Raji (cell line): Measurements from ENCODE around the gene ERP29.

Source experiments
- POLR2A ChIP-seq: IDR thresholded peaks from 2 replicates; pipeline ENCODE4 v1.6.1; 2011; ENCODE audit warnings: low read depth, low read length, control low read depth; ENCODE audit not compliant: insufficient read depth

ERP29 gene

DNA sequence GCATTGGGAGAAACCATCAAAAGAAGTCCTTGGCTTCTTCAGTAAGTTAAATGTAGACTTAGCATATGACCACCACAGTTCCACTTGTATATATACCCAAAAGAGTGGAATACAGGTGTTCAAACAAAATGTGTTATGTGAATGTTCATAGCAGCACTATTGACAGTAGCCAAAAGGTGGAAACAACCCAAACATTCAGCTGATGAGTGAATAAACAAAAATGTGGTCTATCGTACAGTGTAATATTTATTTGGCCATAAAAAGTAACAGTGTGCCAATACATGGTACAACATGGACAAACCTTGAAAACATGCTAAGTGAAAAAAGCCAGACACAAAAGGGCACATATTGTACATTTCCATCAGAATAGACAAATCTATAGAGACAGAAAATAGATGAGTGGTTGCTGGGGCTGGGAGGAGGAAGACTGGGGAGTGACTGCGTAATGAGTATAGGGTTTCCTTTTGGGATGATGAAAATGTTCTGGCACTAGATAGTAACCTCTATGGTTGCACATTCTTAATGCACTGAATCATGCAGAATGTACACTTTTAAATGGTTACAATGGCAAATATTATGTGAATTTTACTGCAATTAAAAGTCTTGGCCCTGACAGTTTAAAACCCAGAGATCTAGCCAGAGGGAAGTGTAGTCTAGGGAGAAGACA lies 5.5 kb downstream of the ERP29 start:
- TF ChIP-seq POLR2A = no peak

DNA sequence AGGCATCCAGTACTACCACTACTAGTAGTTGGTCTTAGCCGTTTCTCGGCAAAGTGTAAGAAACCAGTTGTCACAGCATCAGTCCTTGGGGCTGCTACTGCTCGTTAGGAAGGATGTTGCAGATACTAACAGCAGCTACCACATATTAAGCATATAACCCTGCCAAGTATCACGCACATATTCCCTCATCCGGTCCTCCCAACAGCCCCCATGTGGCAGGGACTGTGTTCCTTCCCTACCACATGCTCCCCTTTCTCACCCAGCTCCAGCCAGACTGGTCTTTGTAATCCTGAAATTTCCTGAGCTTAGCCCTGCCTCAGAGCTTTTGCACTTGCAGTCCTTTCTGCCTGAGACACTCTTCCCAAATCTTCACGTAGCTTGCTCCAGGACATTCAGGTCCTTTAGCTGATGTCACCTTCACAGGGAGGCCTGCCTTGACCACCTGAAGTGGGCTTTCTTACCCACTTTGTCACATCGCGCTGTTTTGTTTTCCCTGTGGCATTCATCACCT lies 7.8 kb downstream of the ERP29 start:
- no peak for TF ChIP-seq POLR2A

DNA sequence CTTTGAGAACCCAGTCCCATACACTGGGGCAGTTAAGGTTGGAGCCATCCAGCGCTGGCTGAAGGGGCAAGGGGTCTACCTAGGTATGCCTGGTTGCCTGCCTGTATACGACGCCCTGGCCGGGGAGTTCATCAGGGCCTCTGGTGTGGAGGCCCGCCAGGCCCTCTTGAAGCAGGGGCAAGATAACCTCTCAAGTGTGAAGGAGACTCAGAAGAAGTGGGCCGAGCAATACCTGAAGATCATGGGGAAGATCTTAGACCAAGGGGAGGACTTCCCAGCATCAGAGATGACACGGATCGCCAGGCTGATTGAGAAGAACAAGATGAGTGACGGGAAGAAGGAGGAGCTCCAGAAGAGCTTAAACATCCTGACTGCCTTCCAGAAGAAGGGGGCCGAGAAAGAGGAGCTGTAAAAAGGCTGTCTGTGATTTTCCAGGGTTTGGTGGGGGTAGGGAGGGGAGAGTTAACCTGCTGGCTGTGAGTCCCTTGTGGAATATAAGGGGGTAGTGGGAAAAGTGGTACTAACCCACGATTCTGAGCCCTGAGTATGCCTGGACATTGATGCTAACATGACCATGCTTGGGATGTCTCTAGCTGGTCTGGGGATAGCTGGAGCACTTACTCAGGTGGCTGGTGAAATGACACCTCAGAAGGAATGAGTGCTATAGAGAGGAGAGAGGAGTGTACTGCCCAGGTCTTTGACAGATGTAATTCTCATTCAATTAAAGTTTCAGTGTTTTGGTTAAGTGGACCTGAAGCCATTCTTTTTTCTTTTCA lies 9.2 kb downstream of the ERP29 start:
- no peak for TF ChIP-seq POLR2A

DNA sequence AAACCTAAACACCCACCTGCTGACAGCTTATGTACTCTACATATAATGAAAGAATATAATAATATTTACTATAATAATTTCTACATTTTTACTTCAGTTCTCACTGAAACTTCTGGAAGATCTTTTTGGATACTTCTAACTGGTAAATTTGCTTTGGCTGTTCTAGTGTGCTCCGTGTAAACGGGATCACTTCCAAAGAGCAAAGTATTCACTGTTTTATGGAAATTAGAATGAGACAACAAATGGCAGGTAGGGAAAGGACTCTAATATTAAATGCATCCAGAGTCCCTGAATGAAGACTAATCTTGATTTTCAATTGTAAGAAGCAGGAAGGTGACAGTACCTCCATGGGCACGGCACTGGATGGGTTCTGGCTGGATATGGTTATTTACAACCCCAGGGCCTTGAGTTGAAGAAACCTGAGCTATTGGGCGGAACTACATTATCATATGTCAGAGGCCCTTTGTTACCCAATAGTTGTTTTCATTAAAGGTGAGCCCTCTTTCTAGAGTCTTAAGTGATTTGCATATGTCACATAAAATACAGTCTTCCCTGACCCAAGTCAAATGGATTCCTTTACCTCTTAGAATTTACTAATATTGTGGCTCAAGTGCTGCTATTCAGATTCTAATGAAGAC lies 10.7 kb downstream of the ERP29 start:
- TF ChIP-seq POLR2A = no peak

DNA sequence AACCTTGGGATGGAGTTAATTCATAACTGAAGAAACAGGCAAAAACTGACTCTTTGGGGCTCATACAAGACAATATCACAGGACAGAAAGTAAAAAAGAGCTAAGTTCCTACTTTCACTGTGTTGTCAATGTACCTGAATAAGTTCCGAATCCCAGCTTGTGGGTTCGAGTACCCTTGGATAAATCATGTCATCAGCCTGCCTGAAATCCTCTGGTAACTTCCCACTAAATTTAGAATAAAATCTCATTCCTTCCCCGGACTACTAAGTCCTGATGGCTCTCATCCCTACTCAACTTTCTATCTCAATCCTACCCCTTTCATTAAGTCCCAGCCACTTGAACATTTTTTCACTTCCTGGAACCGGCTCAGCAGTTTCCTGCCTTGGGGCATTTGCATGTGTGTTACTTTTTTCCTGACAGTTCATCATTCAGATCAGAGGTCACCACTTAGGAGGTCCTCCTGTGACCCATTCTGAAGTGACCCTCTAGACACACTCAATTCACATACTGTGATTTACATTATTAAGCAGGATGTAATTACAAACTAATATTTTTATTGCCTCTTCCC lies 12.7 kb downstream of the ERP29 start:
- no peak for TF ChIP-seq POLR2A

DNA sequence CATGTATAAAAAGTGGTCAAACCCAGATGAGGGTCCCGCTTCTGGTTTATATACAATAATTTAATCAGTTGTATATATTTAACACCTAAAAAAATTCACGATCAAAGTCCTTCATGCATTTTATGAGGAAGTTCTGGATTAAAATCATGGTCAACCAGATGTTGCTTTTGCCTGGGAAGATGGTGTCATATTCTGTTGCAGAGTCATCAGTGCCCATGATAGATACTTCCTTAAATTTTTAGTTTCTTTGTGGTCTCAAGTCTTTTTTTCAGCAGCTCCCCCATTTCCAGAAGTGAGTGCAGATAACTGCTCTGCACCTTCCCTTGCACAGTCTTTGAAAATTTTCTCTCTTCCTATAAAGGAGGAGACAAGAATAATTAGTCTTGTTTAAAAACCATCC lies 16.1 kb downstream of the ERP29 start:
- no peak for TF ChIP-seq POLR2A

DNA sequence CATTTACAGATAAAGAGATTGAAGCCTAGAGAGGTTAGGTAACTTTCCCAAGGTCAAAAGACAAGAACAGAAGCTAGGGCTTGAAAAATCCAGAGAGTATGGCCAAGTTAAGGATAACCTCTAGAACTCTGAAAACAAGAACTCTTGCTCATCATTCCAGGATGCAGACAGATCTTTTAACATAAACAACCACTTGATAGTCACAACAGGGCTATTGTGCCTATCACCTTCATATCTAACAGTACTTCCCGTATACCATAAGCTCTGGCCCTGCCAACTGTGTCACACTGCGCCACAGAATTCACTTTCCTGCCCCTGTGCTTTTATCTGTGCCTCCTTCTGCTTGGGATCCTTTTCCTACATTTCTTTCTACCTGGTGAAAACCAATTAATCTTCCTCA lies 18.2 kb downstream of the ERP29 start:
- TF ChIP-seq POLR2A = no peak

DNA sequence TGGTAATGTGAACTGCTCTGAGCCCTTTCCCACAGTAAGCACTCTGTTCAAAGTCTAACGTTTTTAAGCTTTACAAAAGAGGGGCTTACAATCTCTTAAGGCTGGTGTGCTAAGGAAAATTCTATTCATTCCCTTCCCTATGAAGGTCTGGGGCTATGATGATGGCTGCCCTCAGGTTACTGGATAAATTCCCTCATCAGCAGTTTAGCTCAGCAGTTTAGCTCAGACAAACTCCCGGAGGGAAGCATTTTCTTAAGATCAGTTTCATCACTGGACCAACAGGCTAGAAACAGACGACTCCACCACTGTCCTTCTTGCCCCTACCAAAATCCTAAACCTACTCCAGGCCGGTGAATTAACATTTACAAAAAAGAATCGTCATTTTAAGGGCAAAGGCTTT lies 19.1 kb downstream of the ERP29 start:
- TF ChIP-seq POLR2A = no peak

DNA sequence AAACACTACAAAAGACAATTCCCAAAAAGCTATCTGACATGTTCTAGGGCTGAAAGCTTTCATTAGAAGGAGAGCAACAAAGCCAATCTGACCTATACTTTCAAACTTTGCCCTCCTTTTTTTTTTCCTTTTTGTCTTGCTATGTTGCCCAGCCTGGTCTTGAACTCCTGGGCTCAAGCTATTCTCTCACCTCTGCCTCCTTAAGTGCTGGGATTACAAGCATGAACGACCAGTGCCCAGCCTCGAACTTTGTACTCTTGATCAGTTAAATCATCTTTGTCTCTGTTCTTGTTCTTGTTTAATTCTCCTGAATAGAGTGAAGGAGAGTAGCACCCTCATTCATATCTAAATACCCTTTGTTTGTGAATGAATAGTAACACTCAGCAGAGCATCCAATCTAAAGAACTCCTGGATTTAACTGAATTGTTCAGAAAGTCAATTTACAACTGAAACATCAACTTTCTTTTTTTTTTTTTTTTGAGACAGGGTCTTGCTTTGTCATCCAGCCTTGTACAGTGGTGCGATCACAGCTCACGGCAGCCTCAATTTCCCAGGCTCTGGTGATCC lies 22.1 kb downstream of the ERP29 start:
- TF ChIP-seq POLR2A = no peak

DNA sequence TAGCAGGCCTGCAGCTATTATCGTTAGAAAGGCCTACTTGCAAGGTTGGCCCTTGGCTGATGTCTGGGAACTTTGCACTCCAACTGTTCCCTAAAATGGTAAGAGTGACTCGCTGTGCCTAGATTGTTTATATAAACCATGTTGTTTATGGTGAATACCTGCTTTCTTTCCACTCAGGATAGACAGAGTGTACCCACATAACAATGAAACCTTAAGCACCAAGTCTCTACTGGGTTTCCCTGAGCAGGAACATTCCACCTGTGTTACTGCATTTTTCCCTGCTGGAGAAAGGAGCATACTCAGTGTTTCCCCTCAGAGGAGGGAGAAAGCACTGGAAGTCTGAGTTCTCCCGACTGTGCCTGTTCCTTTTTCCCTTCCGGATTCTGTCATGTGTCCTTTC lies 32.8 kb downstream of the ERP29 start:
- no peak for TF ChIP-seq POLR2A

DNA sequence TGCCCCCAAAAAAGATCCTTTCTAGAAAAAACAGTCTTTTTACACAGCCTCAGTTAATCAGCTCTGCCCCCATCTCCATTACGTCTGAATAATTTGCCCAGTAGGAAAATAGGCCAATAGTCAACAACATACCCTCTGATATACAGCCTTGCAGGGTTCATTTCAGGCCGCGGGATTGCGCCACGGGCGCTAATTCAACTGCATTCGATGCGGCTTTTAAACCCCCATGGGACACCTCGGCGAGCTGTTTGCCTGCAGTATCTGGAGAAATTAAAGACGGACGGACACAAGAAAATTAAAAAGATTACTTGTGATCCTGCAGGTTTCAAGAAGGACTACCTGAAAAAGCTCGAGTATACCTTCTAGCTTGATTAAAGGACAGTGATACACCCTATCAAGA lies 36.1 kb downstream of the ERP29 start:
- TF ChIP-seq POLR2A = no peak

DNA sequence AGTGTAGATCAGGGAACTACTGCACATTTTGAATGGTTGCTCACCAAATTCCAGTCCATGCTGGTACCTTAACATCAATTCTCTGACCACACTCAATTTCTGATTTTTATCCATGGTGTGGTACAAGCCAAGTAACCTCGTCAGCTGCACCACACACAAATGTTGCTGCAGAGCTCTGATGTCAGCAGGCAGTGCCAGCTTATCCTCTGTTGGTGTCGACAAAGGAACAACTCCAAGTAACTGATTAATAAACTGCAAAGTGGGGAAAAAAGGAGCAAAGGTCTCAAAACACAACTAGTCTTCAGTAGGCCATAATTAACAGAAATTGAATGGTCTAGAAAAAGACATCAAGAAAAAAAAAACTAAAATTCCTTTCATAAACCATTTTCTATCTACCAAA lies 47.9 kb downstream of the ERP29 start:
- TF ChIP-seq POLR2A = no peak

DNA sequence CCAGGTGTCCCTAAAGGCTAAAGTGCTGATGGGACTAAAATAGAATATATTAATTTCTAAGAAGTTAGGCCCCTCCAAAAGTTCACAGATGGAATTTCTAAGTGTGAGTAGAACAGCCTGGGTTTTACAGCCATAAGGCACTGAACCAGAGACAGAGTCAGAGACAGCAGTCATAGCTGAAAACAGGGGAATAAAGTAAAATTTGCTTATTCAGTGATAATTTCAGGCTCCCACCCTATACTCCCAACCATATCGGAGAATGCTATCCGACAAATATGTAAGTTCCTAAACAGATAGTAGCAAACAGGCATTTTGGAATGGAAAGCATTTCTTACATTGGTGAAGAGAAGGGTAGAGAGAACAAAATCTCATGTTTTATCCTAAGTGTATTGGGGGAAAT lies 50.0 kb downstream of the ERP29 start:
- TF ChIP-seq POLR2A = no peak

DNA sequence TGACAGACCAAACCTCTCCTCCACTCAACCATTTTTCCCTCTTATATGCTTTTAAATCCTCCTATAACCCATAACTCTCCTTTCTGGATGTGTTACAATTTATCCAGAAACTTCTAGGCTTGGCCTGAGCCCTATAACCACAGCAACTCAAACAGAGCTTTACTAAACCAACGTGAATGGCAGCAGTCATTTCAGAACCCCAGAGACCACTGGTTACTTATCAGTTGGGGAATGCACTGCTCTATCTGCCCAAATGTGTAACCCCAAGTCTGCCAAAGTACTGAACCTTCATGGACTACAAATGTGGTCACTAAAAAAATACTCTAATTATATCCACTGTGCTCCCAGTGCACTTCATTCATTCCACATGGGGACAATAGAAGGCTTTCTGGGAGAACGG lies 53.3 kb downstream of the ERP29 start:
- TF ChIP-seq POLR2A = no peak
